OCI-LY1 (cell line): ENCODE data around the gene CUL2.

Experiments
- H2AFZ ChIP-seq: fragments of 200-600 bp; sonication (generic), shearing (Covaris generic); 2 replicates; pipeline ENCODE4 v1.6.0; 2014; ENCODE audit warnings: antibody characterized with exemption, mild to moderate bottlenecking, low read length
- H3F3A ChIP-seq: fragments of 200-600 bp; sonication (generic), shearing (Covaris generic); 2 replicates; pipeline ENCODE4 v1.6.0; 2014; ENCODE audit warnings: mild to moderate bottlenecking, antibody characterized with exemption, low read length, moderate library complexity; ENCODE audit not compliant: insufficient read depth
- H3K27ac ChIP-seq: fragments of 200-600 bp; sonication (generic); 2 replicates; pipeline ENCODE4 v1.5.1; 2014; ENCODE audit warnings: low read length, mixed run types, mild to moderate bottlenecking, low read depth; ENCODE audit not compliant: poor library complexity, severe bottlenecking
- H3K27me3 ChIP-seq: fragments of 200-600 bp; sonication (generic); 2 replicates; pipeline ENCODE4 v1.6.0; 2014; ENCODE audit warnings: antibody characterized with exemption, mild to moderate bottlenecking, low read length, moderate library complexity; ENCODE audit not compliant: insufficient read depth
- H3K36me3 ChIP-seq: fragments of 200-600 bp; sonication (generic); 2 replicates; pipeline ENCODE4 v1.6.1; 2014; ENCODE audit warnings: mild to moderate bottlenecking, antibody characterized with exemption, low read length, moderate library complexity, mixed read lengths; ENCODE audit not compliant: insufficient read depth
- H3K4me1 ChIP-seq: fragments of 200-600 bp; sonication (generic); 2 replicates; pipeline ENCODE4 v1.5.1; 2014; ENCODE audit warnings: mild to moderate bottlenecking, low read length, moderate library complexity; ENCODE audit not compliant: insufficient read depth, severe bottlenecking
- H3K4me2 ChIP-seq: fragments of 200-600 bp; sonication (generic), shearing (Covaris generic); 2 replicates; pipeline ENCODE4 v1.6.1; 2014; ENCODE audit warnings: low read length
- H3K4me3 ChIP-seq: fragments of 200-600 bp; sonication (generic); 2 replicates; pipeline ENCODE4 v1.5.1; 2014; ENCODE audit warnings: low read length, low read depth, mild to moderate bottlenecking, mixed read lengths; ENCODE audit not compliant: poor library complexity, severe bottlenecking
- H3K79me2 ChIP-seq: fragments of 200-600 bp; shearing (Covaris generic); 2 replicates; pipeline ENCODE4 v1.6.1; 2016; ENCODE audit warnings: mixed run types, low read length, mixed read lengths; ENCODE audit not compliant: insufficient read depth
- H3K9ac ChIP-seq: fragments of 200-600 bp; sonication (generic), shearing (Covaris generic); 2 replicates; pipeline ENCODE4 v1.6.1; 2014; ENCODE audit warnings: mild to moderate bottlenecking, low read length, mixed read lengths
- H3K9me2 ChIP-seq: fragments of 200-600 bp; sonication (generic), shearing (Covaris generic); 2 replicates; pipeline ENCODE4 v1.6.1; 2014; ENCODE audit warnings: low read depth, mild to moderate bottlenecking, low read length, mixed read lengths
- H3K9me3 ChIP-seq: fragments of 200-600 bp; shearing (Covaris generic); 2 replicates; pipeline ENCODE4 v1.6.1; 2014; ENCODE audit warnings: low read length, mixed read lengths
- H4K20me1 ChIP-seq: fragments of 200-600 bp; sonication (generic), shearing (Covaris generic); 2 replicates; pipeline ENCODE4 v1.6.0; 2016; ENCODE audit warnings: mild to moderate bottlenecking, low read length; ENCODE audit not compliant: insufficient read depth
- EZH2 ChIP-seq: fragments of 200-600 bp; sonication (generic), shearing (Covaris generic); IDR thresholded peaks from 2 replicates; pipeline ENCODE4 v1.8.0; 2017; ENCODE audit warnings: borderline replicate concordance, mixed run types, mild to moderate bottlenecking, antibody characterized with exemption, low read length, moderate library complexity, mixed read lengths
- TF ChIP-seq, protein P1 (sequence below): fragments of 200-600 bp; sonication (generic), shearing (Covaris generic); IDR thresholded peaks from 2 replicates; pipeline ENCODE4 v1.5.1; 2017; ENCODE audit warnings: mild to moderate bottlenecking, antibody characterized with exemption, low read length, moderate library complexity, mixed read lengths

Gene CUL2

DNA sequence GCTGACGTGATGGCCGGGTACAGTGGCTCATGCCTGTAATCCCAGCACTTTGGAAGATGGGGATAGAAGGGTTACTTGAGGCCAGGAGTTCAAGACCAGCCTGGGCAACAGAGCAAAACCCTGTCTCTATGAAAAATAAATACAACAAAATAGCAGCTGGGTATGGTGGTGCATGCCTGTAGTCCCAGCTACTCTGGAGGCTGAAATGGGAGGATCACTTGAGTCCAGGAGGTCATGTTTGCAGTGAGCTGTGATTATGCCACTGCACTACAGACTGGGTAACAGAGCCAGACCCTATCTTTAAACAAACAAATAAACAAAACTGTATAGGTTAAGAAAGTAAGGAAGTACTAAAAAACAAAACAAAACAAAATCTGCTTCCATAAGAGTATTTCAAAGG is 6.2 kb upstream of the CUL2 start:
- Histone ChIP-seq H3K27me3 (no peaks in the 10 kb centered on the region), H4K20me1 (no peaks in the 10 kb centered on the region), H3K9me2 (no peaks in the 10 kb centered on the region), H3K4me1 (no peaks in the 10 kb centered on the region), H3F3A (no peaks in the 10 kb centered on the region), H2AFZ (no peak overlapping the region), H3K4me2 (no peak overlapping the region), H3K36me3 (no peaks in the 10 kb centered on the region), H3K27ac (no peak overlapping the region), H3K9me3 (0 out of 2 replicates have a peak, but pooled peaks cover 3% of the 10 kb centered on the region), H3K79me2 (no peaks in the 10 kb centered on the region), H3K4me3 (no peak overlapping the region), H3K9ac (no peak overlapping the region)
- TF ChIP-seq, protein P1, sequence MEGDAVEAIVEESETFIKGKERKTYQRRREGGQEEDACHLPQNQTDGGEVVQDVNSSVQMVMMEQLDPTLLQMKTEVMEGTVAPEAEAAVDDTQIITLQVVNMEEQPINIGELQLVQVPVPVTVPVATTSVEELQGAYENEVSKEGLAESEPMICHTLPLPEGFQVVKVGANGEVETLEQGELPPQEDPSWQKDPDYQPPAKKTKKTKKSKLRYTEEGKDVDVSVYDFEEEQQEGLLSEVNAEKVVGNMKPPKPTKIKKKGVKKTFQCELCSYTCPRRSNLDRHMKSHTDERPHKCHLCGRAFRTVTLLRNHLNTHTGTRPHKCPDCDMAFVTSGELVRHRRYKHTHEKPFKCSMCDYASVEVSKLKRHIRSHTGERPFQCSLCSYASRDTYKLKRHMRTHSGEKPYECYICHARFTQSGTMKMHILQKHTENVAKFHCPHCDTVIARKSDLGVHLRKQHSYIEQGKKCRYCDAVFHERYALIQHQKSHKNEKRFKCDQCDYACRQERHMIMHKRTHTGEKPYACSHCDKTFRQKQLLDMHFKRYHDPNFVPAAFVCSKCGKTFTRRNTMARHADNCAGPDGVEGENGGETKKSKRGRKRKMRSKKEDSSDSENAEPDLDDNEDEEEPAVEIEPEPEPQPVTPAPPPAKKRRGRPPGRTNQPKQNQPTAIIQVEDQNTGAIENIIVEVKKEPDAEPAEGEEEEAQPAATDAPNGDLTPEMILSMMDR: no peak
- TF ChIP-seq EZH2: no peak

DNA sequence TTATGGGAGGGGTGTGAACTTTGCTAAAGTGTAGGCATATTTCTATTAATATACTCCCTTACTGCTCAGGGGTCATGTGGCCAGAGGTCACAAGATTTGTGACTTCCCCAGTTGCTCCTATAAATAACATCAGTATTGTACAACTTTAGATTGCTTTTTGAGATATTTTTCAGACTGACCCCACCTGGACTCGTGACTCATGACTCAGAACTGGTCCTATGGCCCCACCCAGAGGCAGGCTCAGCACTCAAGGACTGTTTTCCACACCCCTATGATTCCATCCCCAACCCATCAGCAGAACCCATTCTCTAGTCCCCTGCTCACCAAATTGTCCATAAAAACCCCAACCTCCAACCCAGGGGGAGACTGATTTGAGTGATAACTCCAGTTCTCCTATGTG is 2.7 kb upstream of the CUL2 start:
- Histone ChIP-seq H3K4me2 (no peak overlapping the region), H3K27ac (no peak overlapping the region), H3K9ac (no peak overlapping the region), H4K20me1 (no peaks in the 10 kb centered on the region), H3K36me3 (no peaks in the 10 kb centered on the region), H2AFZ (no peak overlapping the region), H3K27me3 (no peaks in the 10 kb centered on the region), H3K4me1 (peaks cover 19% of the 10 kb centered on the region), H3K4me3 (no peak overlapping the region), H3F3A (no peaks in the 10 kb centered on the region), H3K79me2 (peaks cover 17% of the 10 kb centered on the region), H3K9me2 (no peaks in the 10 kb centered on the region), H3K9me3 (0 out of 2 replicates have a peak, but pooled peaks cover 3% of the 10 kb centered on the region)
- TF ChIP-seq, protein P1: no peak
- TF ChIP-seq EZH2: no peak

DNA sequence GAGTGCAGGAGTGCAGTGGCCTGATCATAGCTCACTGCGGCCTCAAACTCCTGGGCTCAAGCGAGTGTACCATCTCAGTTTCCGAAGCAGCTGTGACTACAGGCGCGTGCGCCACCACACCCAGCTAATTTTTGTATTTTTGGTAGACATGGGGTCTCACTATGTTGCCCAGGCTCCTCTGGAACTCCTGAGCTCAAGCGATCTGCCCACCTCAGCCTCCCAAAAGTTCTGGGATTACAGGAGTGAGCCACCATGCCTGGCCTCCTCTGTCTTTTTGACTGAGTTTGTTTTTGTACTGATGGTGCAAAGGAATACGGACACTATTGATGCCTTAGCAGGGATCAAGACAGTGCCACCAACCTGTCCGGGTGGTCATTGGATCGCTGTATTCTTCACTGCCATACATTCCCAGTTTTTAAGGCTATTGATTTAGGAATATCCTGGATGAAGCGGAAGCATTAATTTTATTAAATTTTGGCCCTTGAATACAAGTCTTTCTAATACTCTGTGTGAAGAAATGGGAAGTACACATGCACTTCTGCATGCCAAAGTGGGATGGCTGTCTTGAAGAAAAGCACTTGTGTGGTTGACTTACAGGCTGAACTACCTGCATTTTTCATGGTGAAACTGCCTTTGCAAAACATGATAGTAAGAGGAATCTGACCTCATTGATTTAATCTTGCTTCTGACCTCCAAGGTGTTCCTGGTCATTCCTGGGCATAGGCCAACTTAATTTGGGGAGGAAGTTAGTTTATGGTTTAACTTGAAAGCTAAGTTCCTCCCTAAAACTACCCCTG is 2.1 kb upstream of the CUL2 start:
- Histone ChIP-seq H3K4me3 (no peak overlapping the region), H3K9me2 (no peaks in the 10 kb centered on the region), H4K20me1 (no peaks in the 10 kb centered on the region), H2AFZ (no peak overlapping the region), H3K4me1 (peaks cover 19% of the 10 kb centered on the region), H3K9me3 (0 out of 2 replicates have a peak, but pooled peaks cover 3% of the 10 kb centered on the region), H3K27ac (no peak overlapping the region), H3K9ac (no peak overlapping the region), H3K36me3 (no peaks in the 10 kb centered on the region), H3K4me2 (no peak overlapping the region), H3K79me2 (peaks cover 24% of the 10 kb centered on the region), H3F3A (no peaks in the 10 kb centered on the region), H3K27me3 (no peaks in the 10 kb centered on the region)
- TF ChIP-seq EZH2: no peak
- TF ChIP-seq, protein P1: no peak
